ENCODE results near the gene CDK2AP2. TPM values are rescaled to one million over a fixed set of nuclear protein-coding genes. Genes with fewer than 3 reads are reported as not detected.

Gene CDK2AP2
- total and polyA plus RNA-seq, 10 of the 15 experiments (the other 5 are each of a cell fraction or from before 2014, with no cell fraction given): 8.0 to 177 (median 40.9) TPM

GRCh38 chr11:67504950-67505581, 2.9 kb downstream of the CDK2AP2 start, which contains the start of gene PITPNM1 (continued):
- no peak for TF ChIP-seq SIX5 (IDR thresholded peaks at IDR 0.05; ENCODE audit: low read depth, low read length, severe bottlenecking)
- TF ChIP-seq IRF3 (IDR thresholded peaks at IDR 0.05): no peak
- TF ChIP-seq STAT3 (IDR thresholded peaks at IDR 0.05; ENCODE audit: low read depth, low read length): no peak
- TF ChIP-seq ZNF687 (IDR thresholded peaks at IDR 0.05): peak; percentile 59
- TF ChIP-seq ZNF384 (IDR thresholded peaks at IDR 0.05; ENCODE audit: borderline replicate concordance, low read depth, low read length): no peak
- no peak for TF ChIP-seq CEBPZ (IDR thresholded peaks at IDR 0.05; ENCODE audit: low read depth, low read length)
- TF ChIP-seq SMARCA5 (IDR thresholded peaks at IDR 0.05): no peak
- no peak for TF ChIP-seq SUPT20H (IDR thresholded peaks at IDR 0.05; ENCODE audit: borderline replicate concordance, control insufficient read depth, low read depth, low read length)
- no peak for TF ChIP-seq SMAD1 (IDR thresholded peaks at IDR 0.05; ENCODE audit: low read depth, partially characterized antibody)
- no peak for TF ChIP-seq NFYB (IDR thresholded peaks at IDR 0.05; ENCODE audit: insufficient read depth, low read depth, low read length)
- TF ChIP-seq IKZF2 (IDR thresholded peaks at IDR 0.05): no peak
- no peak for TF ChIP-seq ZBTB33 (IDR thresholded peaks at IDR 0.05)
- TF ChIP-seq SMC3 (IDR thresholded peaks at IDR 0.05; ENCODE audit: borderline replicate concordance, low read length): peak; percentile 6; the same call in 1 of the 2 replicates
- no peak for TF ChIP-seq SKIL (IDR thresholded peaks at IDR 0.05; ENCODE audit: low read depth, poor library complexity, severe bottlenecking)
- no peak for TF ChIP-seq KLF5 (IDR thresholded peaks at IDR 0.05; ENCODE audit: partially characterized antibody)
- TF ChIP-seq SPI1 (IDR thresholded peaks at IDR 0.05; ENCODE audit: borderline replicate concordance, insufficient read depth, low read depth, low read length): no peak
- no peak for TF ChIP-seq KDM1A (IDR thresholded peaks at IDR 0.05; ENCODE audit: borderline replicate concordance)

All from GM12878 (cell line).